NT2/D1 (cell line): ENCODE data around the gene FAF1.

ENCODE experiments used
- SUZ12 ChIP-seq: IDR thresholded peaks from 2 replicates; pipeline ENCODE4 v1.6.1; 2011; ENCODE audit not compliant: insufficient read length, insufficient read depth; ENCODE audit errors: extremely low read depth
- YY1 ChIP-seq: IDR thresholded peaks from 2 replicates; pipeline ENCODE4 v1.6.1; 2011; ENCODE audit not compliant: insufficient read length, insufficient read depth

GRCh38 chr1:50787266-50787665 lies 172.8 kb downstream of the FAF1 start:
- no peak for TF ChIP-seq SUZ12
- no peak for TF ChIP-seq YY1
